Sigmoid colon (tissue), 4 donors: ENCODE results near the gene PLXNA1.

Source experiments
- EP300 ChIP-seq, 4 donors: sonication (generic); formaldehyde crosslinking; IDR thresholded peaks; one replicate each; pipeline ENCODE4 v1.6.1; 2017; ENCODE audit warnings: antibody characterized with exemption in 4 of 4
- POLR2AphosphoS5 ChIP-seq, 4 donors: sonication (generic); formaldehyde crosslinking; IDR thresholded peaks; one replicate each; pipeline ENCODE4 v1.6.1; 2017; ENCODE audit warnings: antibody characterized with exemption in 4 of 4
- TF ChIP-seq, protein P1 (sequence below), 4 experiments: fragments of 450-650 bp in 3 of 4; fragments of 200-600 bp in 1 of 4; IDR thresholded peaks; one replicate each; pipeline ENCODE4 v1.5.1; 2016 to 2019; ENCODE audit warnings: antibody characterized with exemption in 4 of 4, mild to moderate bottlenecking in 3 of 4, moderate library complexity in 2 of 4

DNA sequence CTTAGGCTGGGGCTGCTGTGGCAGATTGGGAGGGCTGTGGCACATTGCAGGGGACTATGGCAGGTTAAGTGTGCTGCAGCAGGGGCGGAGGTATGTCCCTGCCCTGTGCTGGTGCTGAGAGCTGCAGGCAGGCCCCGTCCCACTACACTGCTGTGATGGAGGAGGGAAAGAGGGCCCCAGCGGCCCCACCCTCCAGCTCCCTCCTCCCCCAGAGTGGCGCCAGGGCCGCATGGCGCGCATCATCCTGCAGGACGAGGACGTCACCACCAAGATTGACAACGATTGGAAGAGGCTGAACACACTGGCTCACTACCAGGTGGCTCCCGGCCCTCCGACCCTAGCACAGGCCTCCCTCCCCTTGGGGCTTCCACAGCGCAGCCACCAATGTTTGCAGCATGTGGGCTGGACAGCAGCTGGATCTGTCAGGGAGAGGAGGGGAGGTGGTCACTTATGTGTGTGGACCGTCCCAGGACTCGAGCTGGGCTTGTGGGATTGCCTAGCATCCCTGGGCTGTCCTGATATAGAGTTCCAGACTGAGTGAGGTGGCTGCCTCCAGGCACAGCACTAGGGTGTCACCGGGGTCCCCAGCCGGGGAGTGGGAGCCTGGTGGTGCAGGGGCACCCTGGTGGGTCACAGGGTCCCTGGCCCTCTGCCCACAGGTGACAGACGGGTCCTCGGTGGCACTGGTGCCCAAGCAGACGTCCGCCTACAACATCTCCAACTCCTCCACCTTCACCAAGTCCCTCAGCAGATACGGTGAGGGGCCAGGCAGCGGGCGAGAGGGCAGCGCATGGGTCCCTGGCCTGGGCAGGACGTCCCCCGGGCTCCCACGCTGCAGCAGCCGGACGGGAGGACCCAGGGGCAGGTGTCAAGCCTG, 46.1 kb downstream of the PLXNA1 start:
- TF ChIP-seq EP300 (IDR thresholded peaks at IDR 0.05) = no peak
- TF ChIP-seq, protein P1, sequence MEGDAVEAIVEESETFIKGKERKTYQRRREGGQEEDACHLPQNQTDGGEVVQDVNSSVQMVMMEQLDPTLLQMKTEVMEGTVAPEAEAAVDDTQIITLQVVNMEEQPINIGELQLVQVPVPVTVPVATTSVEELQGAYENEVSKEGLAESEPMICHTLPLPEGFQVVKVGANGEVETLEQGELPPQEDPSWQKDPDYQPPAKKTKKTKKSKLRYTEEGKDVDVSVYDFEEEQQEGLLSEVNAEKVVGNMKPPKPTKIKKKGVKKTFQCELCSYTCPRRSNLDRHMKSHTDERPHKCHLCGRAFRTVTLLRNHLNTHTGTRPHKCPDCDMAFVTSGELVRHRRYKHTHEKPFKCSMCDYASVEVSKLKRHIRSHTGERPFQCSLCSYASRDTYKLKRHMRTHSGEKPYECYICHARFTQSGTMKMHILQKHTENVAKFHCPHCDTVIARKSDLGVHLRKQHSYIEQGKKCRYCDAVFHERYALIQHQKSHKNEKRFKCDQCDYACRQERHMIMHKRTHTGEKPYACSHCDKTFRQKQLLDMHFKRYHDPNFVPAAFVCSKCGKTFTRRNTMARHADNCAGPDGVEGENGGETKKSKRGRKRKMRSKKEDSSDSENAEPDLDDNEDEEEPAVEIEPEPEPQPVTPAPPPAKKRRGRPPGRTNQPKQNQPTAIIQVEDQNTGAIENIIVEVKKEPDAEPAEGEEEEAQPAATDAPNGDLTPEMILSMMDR (IDR thresholded peaks at IDR 0.05) = no peak
- TF ChIP-seq POLR2AphosphoS5 (IDR thresholded peaks at IDR 0.05) = no peak
